Glomerular endothelial cell (primary cell): ENCODE measurements around the gene ZNF385C. TPM values are rescaled to one million over a fixed set of nuclear protein-coding genes. Genes with fewer than 3 reads are reported as not detected.

Experiments used
- DNase-seq: peaks from one replicate; pipeline ENCODE4 v3.0.0-alpha.2; 2011; ENCODE audit warnings: low read depth, low spot score; ENCODE audit errors: extremely low read depth
- total RNA-seq: library from RNA; depleted of rRNA; stranded (reverse); fragments of >200 nt; gene quantifications from 2 replicates; pipeline ENCODE4 v1.2.3, GENCODE V29; 2015

ZNF385C gene
- total RNA-seq, 1 donor from 2014 or later = not detected

DNA sequence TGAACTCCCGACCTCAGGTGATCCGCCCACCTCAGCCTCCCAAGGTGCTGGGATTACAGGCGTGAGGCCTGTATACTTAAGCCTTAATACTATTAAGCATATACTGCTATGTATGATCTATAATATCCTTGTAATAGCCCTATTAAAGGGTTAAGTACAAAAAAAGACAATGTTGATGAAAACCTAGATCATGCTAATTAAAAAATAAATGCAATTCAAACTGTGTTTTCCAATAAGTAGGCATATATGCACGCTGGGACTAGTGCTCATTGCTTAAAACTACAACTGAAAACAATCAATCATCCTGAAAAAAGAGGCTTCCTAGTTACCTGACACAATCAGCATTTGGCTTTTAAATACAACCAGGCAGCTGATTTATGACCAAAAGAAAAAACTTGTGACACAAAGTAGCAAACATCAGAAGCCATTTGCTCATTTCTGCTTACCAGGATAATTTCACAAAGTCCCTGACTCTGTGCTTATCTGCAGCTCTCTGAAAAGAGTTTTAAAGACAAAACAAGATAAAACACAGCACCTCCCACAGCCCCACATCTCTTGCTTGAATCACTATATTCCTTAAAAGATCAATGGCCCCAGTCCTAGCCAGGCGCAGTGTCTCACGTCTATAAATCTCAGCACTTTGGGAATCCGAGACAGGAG is 11.1 kb downstream of the ZNF385C start:
- no peak for DNase-seq

DNA sequence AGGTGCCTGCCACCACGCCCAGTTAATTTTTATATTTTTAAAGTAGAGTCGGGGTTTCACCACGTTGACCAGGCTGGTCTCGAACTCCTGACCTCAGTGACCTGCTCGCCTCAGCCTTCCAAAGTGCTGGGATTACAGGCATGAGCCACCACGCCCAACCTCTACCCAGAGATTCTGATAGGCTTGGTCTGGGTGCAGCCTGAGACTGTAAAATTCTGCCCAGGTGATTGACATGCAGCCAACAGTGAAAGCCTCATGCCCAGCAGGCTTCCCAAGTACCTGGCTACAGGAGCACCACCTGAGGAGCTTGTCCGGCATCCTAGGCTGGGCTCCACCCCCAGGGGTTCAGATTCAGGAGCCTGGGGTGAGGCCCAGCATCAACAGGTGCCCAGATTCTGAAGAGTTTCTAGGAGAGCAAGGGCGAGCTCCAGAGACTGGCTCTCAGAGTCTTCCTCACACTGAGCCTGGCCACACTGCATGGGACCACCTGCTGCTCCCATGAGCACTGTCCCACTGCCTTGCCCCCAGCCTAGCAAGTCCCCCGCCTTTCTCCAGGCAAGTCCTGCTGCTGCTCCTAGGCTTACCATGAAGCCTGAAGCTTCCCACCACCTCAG is 16.6 kb downstream of the ZNF385C start:
- DNase-seq = no peak

DNA sequence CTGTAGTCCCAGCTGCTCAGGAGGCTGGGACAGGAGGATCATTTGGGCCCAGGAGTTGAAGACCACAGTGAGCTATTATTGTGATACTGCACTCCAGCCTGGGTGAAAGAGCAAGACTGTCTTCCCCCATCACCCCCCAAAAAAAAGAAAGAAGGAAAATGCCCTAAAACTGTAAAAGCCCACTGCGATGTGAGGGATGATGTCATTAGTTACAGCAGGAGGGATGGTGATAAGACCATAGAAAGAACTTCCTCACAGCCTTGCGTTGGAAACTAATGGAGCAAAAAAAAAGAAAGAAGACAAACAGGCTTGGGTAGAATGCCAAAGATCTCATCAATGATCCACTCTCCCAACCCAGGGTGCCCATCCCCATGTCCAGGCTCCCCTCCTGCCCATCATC is 18.7 kb downstream of the ZNF385C start:
- no peak for DNase-seq

DNA sequence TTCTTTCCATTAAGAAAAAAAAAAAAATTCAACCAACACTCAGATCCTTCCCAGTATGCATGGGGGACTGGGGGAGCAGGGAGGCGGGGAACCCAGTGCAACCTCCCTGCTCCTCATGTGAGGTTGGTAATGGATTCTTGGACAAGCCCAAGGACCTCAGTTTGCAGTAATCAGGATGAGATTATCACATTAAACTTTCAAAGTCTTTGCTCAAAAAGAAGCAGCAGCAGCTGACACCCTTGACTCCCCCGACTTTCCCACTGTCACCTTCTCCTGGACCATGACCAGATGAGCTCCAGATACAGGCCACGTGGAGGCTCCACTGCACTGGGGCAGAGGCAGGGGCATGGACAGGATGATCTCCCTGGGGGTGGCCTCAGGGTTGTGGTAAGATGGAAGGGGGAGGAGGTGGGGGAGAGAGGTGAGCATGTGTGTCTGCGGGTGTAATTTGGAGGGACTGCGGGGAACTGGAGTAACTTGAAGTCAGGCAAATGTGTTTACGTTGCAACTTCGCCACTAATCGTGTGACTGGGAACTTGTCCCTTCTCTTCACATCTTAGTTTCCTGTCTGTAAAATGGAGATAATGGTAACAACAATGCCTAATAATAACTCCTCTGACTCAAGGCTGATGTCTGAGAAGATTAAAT is 19.8 kb downstream of the ZNF385C start:
- no peak for DNase-seq

DNA sequence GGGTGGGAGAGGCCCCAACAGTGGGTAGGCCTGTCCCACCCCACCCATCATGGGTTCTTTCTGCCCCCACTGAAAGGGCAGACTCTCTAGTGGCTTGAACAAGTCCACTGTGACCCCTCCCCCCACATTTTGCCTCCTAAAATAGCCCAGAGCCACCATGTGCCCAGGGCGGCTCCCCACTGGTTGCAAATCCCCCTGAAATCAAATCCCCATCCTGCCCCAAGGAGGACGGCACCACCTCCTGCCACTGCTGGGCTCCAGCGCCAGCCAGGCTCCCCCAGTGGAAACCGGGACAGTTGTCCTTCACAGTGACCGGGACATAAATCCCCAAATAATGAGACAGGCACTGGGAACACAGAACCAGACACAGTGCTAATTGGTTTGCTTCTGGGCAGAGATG is 20.5 kb downstream of the ZNF385C start:
- no peak for DNase-seq

DNA sequence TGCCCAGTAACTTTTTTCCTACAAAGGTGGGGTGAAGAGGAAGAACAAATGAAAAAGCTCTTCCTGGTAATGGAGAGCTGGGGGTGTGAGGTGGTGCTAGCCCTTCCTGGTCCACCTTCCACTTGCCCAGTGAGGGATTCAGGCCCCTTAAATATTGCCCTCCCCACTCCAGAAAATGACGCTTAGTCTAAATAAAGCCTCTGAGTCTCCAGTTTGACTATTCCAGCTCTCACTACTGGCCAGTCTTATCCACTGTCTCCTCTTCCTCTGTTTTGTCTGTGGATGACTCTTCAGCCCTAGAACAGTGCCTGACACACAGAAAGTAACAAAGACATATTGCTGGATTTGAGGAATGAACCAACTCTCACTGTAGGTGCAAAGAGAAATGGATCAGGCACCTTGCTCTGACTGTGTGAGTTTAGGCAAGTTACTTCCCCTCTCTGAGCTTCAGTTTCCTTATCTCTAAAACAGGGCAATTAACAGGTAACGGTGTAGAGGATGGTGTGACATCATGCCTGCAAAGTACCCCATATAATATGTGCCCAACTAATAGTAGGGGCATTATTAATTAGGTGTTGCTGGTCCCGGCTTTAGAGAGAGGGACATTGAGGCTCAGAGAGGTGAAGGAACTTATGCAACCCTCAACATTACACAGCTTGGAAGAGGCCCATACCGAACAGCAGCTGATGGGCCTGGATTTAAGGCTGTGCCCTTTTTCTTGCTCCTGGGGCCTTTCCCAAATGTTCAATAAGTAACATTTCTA is 21.3 kb downstream of the ZNF385C start:
- DNase-seq = no peak

DNA sequence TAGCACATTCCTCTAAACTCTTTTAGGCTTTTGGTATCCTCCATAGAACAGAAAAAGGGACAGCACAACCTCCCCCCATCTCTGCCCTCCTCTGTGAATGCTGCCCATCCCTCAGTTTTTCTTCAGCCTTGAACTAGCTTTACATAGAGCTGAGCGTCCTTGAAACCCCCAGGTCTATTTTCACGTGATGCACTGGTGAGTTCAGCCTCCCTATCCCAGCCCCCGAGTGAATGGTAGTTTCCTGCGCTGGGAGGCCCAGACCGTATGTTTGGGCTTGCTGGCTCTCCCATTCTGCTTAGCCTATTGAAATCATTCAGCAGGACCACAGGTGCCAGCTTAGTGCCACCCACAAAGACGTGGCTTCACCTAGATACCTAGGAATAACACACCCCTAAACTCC is 22.5 kb downstream of the ZNF385C start:
- DNase-seq = no peak

DNA sequence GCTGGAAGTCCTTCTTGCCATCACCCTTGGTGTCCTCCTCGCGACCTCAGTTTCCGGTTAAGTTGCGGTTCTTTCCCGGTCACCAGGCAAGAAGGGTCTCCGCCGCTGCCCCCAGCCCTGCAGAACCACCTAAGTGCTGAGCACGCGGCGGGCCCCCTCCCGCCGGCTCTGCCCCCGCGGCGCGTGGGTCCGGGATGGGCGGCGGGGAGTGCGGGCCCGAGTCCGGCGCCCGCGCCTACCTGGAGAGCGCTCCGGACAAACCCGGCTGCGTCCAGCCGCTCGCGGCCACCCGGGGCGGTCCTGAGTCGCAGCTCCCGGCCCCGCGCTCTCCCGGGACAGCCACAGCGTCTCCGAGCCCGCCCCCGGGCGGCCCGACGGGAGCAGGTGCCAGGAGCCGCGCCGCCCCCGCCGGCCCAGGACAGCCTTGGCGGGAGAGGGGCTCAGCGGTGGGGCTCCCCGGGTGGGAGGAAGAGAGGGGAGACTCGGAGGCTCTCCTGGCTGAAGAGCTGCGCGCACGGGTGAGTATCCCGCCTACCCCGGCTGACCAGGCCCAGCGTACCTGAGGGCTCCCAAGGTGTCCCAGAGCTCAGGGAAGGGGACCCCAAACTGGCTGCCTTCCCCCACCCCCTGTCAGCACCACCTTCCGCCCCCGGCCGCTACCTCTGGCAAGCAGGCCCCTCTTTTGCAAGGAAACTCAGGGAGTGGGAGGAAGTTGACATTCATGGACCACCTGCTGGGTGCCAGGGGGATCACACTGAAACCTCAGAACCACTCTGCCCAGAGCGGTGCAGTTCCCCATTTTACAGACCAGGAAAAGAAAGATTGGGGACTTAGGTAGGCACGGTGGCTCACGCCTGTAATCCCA is 25.7 kb downstream of the ZNF385C start:
- DNase-seq = no peak

DNA sequence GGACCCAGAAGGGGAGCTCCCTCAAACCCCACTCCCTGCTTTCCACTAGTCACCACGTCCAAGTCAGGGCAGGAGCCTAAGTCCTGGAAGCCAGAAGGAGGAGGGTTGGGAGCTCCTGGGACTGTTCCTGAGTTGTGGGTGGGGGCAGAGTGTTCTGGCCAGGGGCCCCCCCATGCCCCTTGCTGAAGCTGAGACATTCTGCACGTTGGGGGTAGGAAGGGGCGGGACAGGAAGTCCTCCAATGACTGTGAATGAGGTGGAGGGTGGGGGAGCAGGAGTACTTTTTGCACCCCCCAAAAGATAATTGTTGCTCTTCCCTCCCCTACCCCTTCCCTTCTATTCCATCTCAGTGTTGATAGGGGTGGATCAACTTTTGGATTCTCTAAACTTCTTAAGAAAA is 26.5 kb downstream of the ZNF385C start:
- no peak for DNase-seq

DNA sequence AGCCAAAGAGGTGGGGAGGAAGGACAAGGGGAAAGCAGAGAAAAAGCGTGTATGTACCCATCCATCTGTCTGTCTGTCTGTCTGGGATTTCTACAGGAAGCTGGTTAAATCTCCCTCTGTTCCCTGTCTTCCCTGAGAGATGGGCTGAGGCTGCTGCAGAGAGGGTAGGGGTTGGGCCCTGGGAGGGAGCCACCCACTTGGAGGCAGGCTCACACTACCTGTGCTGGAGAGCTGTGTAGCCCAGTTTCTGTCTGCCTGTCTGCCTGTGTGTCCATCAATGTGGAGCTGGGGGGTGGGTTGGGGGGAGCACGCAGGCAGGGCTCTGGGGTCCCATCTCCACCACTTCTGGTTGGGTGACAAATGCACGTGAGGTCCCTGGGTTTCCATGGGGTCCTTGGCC is 29.3 kb downstream of the ZNF385C start:
- DNase-seq = no peak

DNA sequence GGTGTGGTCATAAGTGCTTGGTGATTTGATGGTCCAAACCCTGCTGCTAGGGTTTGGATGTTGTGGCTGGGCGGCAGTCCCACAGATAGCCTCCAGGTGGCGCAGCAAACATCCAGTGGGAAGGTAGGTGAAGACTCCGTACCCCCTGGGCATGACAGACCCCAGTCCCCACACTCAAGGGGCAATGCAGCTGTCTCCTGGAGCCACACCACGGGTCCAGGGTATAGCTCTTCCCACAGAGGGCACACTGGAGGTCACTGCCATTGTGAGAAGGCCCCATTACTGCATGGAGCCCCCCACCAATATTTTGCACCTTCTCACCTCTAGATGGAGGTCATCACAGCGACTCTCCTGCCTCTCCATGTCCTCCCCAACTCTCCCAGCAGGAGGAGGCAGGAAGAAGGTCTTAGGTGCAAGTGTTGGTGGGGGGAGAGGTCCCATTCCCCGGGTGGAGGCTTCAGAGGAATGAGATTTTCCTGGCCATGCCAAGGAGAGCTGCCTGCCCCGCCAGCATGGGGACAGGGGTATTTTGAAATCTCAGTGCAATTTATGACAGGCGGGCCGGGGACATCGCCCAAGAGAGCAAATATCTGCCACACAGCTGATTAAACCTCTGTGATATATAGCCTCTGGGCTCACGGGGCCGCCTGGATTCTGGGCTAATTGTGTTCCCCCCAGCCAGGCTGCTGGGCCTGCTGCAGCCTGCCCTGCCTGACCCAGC is 30.7 kb downstream of the ZNF385C start:
- DNase-seq = no peak

DNA sequence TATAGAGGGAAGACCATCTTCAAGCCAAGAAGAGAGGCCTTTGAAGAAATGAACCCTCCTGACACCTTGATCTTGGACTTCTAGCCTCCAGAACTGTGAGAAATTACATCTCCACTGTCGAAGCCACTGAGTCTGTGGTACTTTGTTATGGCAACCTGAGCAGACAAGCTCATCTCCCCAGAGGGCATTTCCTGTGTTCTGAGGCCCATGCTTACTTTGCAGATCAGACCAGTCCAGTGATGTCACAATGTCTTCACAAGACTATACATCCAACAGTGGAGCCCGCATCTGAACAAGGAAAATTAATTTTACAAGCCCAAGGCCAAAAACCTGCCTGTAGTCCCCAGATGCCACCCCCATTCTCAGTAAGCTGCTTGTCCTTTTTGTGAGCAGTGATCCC is 33.1 kb downstream of the ZNF385C start:
- no peak for DNase-seq

DNA sequence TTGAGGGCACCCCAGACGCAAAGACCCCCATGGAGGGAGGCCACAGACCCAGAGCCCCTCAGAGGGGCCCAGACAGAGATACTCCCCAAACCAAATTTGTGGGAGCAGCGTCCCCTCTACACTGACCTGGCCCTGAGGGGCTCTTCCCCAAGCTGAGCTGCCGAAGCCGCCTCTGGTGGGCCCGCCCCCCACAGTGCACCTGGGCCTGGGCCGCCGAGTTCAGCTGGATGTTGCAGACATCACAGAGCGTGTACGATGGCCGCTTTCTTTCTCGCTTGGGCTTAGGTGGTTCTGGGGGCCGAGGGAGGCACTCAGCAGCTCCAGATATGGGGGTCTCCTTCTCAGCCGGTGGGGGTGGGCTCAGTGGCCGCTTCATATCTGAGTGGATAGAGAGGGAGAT is 35.6 kb downstream of the ZNF385C start:
- DNase-seq = no peak

DNA sequence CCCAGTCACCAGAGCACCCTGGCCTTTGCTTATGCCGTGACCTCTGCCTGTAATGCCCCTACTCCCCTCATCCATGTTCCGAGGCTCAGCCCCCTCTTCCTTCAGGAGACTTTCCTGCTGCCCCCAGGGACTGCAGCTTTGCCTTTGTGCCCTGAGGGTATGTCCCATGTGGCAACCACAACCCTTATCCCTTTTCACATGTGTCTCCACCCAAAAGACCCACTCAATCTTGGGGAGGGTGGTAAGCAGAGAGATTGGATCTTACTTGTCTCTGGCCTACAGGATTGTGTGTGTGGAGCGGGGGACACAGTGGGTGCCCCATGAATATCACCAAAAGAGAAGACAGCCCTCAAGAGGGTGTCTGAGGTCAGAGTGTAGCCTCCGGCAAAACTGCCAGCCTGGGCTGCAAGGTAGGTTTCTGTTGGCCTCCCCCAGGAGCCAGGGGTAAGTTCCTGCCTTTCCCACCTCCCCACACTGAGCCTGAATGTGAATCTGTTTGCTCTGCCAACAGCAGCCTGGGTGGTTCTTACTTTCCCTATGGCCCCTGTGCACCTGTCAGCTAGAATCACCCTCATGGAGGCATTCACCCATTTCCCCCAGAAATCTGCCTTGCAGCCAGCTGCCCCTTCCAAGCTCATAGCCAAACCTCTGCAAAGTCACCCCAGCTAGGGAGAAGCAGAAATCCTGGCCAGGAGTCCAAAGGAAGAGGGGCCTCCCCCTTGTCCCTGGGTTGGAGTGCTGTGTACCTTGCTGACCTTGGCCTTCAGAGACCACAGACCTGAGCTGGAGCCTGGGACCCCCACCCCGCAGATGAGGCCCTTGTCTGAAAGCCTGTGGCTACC is 36.4 kb downstream of the ZNF385C start:
- no peak for DNase-seq

DNA sequence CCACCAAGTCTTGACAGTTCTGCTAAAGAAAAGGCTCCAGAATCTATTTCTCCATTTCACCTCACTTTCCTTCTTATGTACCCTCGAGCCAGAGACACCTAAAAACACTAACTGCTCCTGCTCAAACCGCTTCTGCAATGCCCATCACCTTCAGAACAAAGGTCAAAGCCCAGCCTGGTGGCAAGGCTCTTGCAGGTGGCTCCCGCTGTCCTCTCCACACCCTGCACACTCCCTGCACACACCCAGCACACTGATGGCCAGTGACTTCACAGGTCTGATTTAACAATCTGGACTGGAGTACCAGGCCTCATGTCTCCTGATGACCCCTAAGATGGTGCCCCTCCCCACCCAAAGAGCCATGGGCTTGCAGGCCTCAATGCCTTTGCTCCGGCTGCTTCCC is 38.0 kb downstream of the ZNF385C start:
- DNase-seq = no peak

DNA sequence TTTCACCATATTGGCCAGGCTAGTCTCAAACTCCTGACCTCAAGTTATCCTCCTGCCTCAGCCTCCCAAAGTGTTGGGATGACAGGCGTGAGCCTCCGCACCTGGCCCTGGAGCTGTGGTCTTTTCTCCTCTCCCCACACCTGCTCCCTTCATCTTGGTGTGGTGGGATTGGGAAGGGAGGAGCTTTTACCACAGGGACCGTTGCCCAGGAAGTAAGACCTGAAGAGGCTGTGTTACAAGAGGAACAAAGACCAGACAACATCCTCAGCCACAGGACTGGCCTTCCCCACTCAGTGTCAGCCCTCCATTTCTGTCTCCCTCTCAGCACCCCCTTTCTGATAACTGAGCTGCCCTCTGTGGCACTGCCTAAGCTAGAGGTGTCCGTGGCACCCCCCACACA is 38.5 kb downstream of the ZNF385C start:
- DNase-seq = no peak

DNA sequence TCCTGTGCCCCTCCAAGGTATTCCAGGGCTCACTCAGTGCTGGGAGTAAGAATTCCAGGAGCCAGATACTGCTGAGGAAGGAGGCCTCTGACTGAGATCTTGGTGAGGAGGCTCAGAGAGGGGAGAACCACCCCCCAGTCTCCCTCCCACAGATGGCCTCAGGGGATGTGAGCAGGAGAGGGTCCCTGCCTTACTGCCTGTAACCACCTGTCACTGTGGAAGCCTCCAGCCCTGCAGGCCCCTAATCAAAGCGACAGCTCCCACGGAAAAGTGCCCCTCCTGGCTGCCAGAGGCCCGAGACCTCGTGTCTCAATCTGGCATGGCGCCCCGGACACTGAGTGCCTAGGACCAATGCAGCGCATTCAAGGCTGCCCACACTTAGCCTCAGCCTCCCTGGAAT is 40.2 kb downstream of the ZNF385C start:
- DNase-seq = no peak

DNA sequence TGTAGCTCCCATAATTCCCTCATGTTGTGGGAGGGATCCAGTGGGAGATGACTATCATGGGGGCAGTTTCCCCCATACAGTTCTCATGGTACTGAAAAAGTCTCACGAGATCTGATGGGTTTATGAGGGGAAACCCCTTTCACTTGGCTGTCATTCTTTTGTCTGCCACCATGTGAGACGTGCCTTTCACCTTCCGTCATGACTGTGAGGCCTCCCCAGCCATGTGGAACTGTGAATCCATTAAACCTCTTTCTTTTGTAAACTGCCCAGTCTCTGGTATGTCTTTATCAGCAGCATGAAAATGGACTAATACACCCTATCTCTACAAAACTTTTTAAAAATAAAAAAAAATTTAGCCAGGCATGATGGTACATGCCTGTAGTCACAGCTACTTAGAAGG is 41.6 kb downstream of the ZNF385C start:
- no peak for DNase-seq

DNA sequence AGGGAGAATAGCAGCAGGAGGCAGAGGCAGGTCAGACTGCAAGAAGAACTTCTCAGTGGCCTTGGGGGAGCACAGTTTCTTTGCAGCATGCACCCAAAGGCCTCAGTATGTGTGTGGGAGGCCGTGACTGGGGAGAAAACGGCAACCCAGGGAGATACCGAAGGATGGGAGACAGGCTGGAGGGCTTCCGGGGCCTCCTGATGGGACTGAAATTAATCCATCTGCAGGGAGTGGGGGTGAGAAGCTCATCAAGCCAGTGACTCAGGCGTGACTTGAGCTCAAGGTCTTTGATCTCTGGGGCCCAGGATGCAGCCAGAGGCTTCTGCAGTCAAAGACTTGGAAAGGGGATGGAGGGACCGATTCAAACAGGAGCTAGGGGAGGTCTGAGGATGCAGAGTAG is 42.8 kb downstream of the ZNF385C start:
- no peak for DNase-seq
